ENCODE results near the gene PAXIP1.

PAXIP1 gene

DNA sequence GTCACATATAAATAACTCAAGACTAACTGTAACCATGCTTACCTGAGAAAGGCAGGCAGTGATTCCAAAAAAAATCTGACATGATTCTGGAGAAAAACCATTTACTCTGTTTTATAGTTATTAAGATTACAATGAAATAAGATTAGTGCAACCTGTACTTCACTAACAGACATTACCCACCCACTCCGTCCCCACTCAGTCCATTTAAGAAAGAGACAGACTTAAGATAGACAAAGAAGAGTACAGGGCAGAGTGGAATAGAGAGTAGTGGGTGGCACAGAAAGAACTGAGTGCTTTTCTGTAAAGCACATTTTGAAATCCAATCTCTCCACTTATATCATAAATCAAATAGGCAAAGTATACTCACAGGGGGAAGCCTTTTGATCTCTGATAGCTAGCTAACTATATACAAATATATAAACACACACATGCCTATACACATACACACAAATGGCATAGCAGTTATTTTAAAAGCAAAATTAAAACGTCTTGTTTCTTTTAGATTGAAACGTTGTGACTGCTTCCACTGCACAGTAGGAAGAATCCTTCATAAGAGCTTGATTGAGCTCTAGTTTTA, 11.9 kb downstream of the PAXIP1 start:
- DNase-seq = no peak

DNA sequence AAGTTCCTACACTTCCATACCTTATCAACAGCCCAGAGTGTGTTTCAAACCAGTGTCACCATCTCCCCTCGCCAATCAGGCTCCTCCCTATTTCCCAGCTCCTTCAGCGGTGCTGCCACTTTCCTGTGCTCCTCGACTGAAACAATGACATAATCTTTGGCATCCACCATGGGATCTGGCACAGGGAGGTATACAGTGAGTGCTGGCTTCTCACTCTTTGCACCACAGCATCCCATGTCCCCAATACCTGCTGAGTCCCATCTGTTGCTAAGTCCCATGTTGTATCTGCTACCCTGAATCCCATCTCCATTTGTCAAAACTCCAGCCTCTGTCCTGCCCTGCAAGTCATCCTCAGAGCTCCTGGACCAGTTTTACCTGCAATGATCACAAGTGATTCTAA, 15.4 kb downstream of the PAXIP1 start:
- no peak for DNase-seq

DNA sequence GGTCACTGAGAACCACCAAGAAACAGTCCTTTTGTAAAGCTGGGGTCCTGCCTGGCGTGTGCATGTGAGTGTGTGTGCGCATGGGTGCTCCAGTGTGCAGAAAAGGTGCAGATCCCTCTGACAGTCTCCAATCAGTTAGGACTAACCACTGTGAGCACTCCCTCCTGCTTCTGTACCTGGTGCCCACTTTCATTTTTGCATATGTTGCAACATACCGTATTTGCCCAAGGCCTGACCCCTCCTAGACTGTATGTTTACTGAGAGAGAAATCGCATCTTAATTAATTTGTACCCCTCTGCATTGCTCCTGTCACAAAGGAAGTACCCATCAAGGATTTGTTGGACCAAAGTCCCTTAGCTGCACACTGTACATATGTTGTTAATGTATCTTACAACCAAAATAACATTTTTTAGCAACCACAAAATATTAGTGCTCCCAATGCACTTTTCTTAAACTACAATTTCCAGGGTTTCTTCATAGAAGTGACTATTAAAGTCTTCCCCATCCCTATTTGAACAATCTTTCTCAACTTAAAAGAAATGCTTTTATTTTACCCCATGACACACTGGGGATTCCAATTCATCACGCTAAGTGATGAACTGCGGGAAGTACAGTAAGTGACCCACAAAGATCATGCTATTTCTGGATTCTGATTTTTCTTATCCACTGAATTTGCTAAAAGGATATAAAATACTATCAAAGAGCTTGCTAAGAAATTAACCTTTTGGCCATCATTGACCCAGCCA, 16.6 kb downstream of the PAXIP1 start:
- DNase-seq = no peak

DNA sequence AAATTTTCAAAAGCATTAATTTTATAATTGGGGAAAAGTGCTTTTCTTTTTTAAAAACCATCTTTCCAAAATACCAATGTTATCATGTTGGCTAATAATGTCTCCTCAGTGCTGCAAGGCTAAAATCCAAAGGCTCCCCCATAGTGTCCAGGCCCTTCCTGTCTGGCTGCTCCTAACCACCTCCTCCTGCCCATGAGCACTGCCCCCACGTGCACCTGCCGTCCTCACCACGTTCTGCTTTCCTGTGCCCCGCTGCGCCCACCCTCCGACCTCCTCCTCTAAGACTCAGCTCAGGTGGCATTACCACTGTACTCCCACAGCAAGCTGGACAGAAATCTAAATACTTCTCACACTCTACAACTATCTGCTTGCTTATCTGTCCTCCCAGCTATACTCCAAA, 17.7 kb downstream of the PAXIP1 start:
- no peak for DNase-seq

DNA sequence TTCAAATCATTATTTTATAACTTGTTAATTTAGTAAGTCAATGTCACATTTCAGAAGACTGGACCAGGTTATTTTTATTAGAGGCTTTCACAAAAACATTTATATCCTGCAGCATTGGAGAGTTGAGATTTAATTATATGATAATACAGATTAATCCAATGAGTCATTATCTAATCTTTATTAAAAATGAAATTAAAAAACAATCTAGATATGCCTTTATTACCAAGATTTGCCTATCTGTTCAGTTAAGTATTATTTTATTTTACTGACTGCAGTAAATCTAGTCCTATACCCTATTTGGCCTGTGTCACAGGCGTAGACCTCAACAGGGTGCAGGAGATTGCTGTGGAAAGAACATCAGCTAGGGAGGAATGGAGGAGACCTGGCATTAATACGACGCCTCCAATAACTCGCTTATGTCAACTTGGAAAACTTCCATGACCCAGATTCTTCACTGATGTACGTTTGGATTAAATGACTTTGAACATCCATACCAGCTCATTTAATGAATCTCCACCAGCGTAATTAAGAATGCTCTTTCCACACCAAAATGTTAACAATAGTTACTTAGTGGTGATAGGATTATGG, 18.2 kb downstream of the PAXIP1 start:
- no peak for DNase-seq

DNA sequence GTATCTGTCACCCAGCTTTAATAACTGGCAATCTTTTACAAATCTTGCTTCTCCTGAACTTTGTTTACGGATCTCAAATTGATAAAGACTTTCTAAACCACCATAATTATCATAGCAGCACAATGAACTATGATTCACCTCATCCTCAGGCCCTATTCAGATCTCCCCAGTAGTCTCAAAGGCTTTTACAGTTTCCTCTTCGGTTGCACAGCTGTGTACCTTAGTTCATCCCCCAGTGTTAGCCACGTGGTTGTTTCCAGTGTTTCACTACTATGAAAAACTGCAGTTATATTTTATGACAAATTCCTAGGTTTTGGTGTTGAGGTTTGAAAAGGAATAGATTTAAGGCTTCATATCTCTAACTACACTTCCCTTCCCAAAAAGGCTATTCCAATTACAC, 24.9 kb downstream of the PAXIP1 start:
- no peak for DNase-seq

DNA sequence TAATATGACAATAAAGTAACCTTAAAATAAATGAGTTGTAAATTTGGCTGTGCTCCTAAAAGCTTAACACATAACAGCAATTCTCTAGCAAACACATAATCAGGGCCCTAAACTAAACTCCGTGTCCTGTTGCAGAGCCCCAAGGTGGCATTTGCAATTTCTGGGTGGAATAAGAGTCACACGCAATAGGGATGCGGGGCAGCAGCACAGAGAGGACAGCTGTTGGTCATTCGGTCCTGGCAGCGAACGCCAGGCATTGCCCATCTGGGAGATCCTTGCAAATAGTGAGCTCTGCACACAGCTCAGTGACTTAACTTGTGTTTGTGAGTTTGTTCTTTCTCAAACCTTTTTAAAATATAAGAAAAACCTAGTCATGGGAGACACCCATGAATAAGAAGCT, 25.7 kb downstream of the PAXIP1 start:
- no peak for DNase-seq

DNA sequence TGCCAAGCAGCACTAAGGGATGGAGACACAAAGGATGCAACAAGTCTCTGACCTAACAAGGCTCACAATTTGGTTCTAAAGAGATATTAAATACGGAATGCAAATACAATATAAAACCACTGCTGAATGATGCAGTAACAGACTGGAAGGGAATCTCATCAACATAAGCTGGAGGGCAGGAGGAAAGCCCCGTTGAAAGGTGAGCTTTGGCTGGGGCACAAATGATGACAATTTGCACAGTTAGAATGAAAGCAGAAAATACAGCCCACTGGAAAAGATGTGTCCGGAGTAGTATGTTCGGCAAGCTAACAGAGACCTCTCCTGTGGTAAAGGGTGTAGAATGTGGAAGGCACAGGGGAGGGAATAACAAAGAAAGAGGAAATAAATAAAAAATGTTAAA, 26.1 kb downstream of the PAXIP1 start:
- DNase-seq = no peak

DNA sequence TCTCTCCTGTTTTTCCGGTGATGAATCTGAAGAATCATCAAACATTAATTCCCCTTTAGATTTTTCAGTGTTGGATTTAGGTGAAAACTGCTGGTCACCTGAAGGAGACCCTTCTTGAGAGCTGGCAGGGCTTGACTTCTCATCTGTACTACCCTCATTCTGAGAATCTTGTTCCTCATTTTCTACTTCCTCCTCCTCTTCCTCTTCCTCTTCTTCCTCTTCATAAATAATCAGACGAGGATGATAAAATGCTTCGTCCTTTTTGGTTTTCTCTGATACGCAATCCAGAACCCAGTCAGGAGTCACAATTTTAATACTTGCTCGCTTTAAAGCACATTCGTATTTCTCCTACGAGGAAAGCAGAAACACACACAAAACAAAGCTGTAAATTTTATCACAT, 26.9 kb downstream of the PAXIP1 start:
- DNase-seq = no peak

DNA sequence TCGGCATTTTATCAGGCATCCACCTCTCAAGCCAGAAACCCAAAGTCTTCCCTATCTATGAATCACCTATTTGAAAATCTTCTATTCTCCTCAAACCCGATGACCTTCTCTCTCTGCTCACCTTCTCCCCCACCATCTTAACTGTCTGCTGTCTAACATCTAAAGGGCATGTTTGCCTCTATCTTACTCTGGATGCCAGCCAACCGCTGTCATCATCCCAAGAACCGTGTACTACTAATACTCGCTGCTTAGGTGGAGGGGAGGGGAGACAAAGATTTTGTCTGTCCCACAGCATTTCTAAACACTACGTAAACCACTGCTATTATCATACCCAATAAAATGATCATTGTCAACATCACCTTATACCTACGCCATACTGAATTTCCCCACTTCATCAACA, 29.5 kb downstream of the PAXIP1 start:
- DNase-seq = no peak

DNA sequence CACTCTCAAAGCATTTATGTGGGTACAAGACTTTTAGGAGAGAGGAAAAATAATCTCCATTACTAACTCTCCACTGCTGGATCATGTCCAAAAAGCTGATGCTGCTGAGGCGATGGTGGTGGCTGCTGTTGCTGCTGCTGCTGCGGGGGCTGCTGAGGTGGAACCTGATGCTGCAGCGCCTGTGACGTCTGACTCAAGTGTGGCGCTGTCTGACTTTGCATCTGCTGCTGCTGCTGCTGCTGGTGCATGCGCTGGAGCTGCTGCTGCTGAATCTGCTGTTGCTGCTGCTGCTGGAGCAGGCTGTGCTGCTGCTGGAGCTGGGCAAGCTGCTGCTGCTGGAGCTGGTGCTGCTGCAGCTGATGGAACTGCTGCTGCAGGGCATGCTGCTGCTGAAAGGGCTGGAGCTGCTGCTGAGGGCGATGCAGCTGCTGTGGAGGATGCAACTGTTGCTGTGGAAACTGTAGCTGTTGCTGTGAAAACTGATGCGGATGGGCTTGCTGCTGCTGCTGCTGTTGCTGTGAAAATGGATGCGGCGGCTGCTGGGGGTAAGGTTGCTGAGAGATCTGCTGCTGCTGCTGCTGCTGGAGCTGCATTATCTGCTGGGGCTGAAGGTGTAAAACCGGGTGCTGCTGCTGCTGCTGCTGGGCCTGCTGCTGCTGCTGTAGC, 34.5 kb downstream of the PAXIP1 start:
- no peak for DNase-seq

DNA sequence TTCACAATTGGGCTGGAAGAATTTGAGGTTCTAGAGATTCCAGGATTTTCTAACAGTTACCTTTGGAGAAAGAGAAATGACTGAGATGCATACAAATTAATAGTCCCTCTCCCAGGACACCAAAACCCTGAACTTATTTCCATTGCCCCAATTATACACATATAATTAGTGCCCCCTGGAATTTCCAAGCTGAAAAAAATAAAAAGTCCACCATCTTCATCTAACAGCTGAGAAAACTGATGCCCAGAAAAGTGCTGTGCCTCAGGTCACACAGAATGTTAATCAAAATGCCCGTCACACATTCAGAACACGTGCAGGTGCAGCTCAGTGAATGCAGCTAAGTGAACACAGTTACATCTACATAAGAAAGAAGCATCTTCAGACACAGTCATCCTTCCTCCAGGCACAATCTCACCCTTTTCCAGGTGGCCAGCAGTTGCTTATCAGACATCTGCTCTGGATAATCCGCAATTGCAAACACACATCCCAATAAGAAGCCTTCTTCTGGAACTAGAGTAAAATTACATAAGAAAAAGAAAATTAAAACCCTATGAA, 35.4 kb downstream of the PAXIP1 start:
- DNase-seq = no peak

DNA sequence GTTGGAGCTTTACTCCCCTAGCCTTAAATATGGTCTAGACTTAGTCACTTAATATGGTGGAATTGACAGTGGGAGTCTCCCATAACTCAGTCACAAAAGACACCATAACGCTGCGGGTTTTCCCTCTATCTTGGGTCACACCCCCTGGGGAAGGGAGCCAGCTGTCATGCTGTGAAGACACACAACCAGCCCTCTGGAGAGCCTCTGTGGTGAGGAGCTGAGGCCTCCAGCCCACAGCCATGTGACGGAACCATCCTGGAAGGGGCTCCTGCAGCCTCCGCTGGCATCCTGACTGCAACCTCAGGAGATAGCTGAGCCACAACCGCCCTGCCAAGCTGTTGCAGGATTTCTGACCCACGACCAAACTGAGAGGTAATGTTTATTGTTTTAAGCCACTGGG, 37.9 kb downstream of the PAXIP1 start:
- DNase-seq = no peak

DNA sequence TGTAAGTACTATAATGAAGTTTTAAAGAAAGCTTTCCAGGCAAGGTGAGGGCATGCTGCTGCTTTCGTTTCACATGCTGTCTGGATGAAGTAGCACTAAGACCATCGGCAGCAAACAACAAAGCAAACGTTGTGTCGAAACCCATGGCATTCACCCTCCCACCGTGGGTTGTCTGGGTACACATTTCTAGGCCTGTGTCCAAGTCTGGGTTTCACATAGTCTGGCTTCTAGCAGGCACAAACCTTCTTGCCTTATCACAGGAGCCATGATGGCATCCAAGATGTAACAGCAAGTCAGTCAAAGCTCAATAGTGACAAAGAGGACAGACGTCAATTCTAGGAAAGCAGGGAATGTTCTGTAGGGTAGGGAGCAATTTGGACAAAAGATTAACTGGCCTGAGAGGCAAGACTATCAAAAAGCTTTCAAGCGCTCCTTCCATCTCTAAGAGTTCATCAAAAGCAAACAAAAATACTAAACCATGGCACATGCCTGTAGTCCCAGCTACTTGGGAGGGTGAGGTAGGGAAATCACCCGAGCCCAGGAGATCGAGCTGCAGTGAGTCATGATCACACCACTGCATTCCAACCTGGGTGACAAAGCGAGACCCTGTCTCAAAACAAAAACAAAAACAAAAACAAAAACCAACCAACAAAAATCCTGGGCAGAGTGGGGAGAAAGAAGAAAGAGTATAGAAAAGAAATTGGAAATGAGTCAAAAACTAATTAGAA, 42.7 kb downstream of the PAXIP1 start:
- DNase-seq = no peak

DNA sequence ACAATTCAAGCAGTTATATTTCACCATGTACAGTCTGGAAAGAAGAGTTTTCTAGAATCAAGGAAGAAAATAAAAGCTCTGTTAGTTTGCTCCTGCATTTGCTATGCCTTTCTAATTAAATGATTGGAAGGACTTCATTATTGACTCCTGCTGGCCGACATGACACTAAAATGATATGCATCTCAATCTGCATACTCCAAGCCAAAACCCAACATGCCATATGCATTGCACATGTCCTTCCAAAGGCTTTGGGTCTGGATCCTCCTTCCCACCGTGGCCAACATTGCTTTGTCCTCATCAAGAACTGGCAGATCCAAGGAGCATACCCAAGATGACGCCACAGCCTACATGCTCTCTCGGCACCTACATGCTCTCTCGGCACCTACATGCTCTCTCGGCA, 46.5 kb downstream of the PAXIP1 start:
- no peak for DNase-seq

DNA sequence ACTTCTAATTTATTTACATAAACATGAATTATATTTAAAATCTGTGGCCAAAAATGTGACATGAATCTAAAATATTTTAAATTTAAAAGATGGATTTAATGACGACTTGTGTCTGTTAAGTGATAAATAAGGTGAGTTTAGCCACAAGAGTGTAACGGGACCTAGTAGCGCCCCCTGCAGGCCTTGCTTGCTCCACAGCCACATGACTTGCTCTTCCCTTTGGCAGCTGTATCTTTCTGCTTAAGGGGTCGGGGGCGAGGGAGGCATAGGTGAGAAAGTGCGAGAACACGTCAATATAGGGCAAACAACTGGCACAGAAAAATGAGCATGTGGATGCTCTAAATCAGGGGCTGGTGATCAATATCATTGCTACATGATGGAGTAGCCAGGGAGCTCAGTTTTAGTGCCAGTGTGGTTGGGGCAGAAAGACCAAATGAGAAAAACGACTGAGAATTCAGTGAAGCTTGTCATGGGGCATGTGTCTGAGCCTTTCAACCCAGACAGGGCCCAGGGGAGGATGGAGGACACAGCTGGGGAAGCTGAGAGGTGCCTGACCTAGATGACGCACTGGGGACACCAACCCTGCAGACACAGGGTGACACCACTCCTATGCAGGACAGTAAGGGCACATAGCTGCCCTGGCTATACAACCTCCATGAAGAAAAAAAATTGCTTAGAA, 49.8 kb downstream of the PAXIP1 start:
- peak; percentile 20 to 66 (median 56) for DNase-seq

DNA sequence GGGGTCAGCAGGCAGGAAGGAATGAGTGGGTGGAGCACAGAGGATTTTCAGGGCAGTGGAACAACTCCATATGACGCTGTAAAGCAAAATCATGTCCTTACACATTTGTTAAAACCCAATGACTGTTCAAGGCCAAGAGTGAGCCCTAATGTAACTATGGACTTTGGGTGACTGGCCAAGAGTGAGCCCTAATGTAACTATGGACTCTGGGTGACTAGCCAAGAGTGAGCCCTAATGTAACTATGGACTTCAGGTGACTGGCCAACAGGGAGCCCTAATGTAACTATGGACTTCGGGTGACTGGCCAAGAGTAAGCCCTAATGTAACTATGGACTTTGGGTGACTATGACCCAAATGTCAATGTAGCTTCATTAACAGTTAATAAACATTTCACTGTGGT, 52.0 kb downstream of the PAXIP1 start:
- no peak for DNase-seq

DNA sequence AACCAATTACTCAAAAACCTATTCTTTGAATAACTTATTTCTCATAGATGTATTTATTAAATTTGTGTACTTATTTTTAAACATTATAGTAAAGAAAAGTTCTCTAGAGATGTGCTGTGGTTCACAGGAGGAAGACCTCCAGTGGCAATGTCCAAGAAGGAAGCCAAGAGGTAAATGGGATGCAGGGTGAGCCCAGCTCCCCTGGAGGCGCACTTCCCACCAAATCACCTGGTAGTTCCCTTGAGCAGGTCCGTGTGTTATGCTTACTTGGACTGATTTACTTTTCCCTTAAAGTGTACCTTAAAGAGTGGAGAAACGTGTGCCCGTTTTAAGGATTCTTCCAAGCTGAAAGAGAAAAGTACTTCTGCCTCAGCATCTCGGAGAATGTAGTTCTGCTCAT, 55.3 kb downstream of the PAXIP1 start:
- DNase-seq = no peak

DNA sequence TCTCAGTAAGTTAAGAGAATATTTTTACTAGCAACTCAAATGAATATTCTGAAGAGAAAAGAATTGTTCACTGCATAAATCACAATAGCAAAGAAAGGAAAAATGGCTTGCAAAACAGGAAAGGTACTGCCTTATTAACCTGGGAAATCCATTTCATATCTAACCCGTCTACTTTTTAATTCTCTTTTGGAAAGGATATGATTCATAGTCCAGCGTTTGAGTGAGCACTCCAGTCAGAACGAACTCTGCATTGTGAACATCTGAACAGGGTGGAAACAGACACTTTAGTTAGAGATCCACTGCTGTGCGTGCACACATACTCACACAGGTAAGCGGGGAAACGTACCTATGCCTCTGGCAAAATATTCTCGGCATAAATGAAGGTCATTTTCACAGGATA, 56.8 kb downstream of the PAXIP1 start:
- DNase-seq = no peak

DNA sequence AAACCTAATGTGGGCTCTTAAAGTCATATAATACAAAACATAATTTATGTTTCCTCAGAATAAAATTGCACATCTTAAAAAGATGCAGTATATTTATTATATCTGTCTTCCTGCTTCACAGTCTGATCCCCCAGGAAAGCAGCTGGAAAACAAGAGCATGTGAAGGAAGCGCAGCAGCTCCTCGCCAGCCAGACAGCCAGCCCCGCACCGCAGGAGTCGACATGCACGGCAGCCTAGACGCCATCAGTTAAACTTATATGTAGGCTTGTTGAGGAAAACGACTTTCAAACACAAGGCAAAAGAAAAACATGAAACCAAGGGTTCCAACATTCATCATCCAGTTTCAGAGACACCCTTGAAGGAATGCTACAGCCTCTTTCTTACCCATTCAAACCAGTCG, 59.0 kb downstream of the PAXIP1 start:
- no peak for DNase-seq

DNA sequence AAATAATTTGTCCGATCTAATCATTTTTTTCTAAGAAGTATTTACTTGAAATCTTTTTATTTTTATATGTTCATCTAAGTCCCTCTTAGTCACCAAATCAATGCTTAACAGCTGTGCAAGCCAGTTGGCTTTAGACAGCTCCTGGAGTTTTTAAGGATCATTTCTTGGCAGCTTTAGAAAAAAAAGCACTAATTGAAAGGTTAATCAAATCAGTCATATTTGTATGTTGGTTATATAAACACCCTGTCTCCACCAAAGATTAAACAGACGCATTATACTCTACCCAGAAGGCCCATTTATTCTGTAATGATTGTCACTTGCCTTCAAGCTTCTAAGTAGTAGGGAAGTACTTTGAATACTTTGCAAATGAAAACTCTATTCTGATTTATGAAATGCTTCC, 60.2 kb downstream of the PAXIP1 start:
- no peak for DNase-seq

DNA sequence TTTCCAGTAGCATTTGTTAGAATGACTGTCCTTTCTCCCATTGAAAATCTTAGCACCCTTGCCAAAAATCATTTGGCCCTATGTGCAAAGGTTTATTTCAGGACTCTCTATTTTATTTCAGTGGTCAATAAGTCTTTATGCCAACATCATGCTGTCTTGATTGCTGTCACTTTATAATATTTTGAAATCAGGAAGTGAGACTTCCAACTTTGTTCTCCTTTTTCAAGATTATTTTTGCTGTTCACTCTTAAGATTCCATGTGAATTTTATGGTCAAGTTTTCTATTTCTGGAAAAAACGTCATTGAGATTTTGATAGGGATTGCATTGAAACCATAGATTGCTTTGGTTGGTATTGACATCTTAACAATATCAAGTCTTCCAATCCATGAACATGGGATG, 65.1 kb downstream of the PAXIP1 start:
- DNase-seq = no peak
